ENCODE data around the gene HECTD4.
"Not testable (repeated sequence)": the region's sequence is repeated elsewhere in the genome, so short reads cannot be mapped to it uniquely, and the experiment has no call there.

HECTD4 gene

GRCh38 chr12:112234303-112234702, 147.9 kb downstream of the HECTD4 start:
- Histone ChIP-seq H3K27me3 (ENCODE audit: control insufficient read depth, insufficient read depth, low read length) (no peaks in the 10 kb centered on the region), H3K36me3 (ENCODE audit: control insufficient read depth, insufficient read depth, low read length) (peaks cover 12% of the 10 kb centered on the region), H3K9ac (ENCODE audit: low read length) (no peak overlapping the region)

GRCh38 chr12:112233242-112233641, 149.0 kb downstream of the HECTD4 start:
- Histone ChIP-seq H3K9ac (ENCODE audit: low read length) (no peak overlapping the region), H3K4me3 (ENCODE audit: low read length) (no peak overlapping the region), H3K9me3 (ENCODE audit: control insufficient read depth, low read length) (no peaks in the 10 kb centered on the region), H3K4me1 (ENCODE audit: control insufficient read depth, insufficient read depth, low read length) (no peaks in the 10 kb centered on the region), H3K36me3 (ENCODE audit: control insufficient read depth, insufficient read depth, low read length) (peaks cover 9% of the 10 kb centered on the region), H3K27me3 (ENCODE audit: control insufficient read depth, insufficient read depth, low read length) (no peaks in the 10 kb centered on the region)

More at GRCh38 chr12:112234303-112234702, 147.9 kb downstream of the HECTD4 start:
- Histone ChIP-seq H3K4me3 (ENCODE audit: low read length) (no peak overlapping the region), H3K4me1 (ENCODE audit: control insufficient read depth, insufficient read depth, low read length) (no peaks in the 10 kb centered on the region), H3K9me3 (ENCODE audit: control insufficient read depth, low read length) (no peaks in the 10 kb centered on the region)

- H3K9me3 ChIP-seq (ENCODE audit: control insufficient read depth, low read length) = no peaks in the 10 kb centered on the region
- H3K36me3 ChIP-seq (ENCODE audit: control insufficient read depth, insufficient read depth, low read length) = peaks cover 5% of the 10 kb centered on the region
- H3K4me1 ChIP-seq (ENCODE audit: control insufficient read depth, insufficient read depth, low read length) = no peaks in the 10 kb centered on the region
- no peak overlapping the region for H3K9ac ChIP-seq (ENCODE audit: low read length)
- no peak overlapping the region for H3K4me3 ChIP-seq (ENCODE audit: low read length)
- H3K27me3 ChIP-seq (ENCODE audit: control insufficient read depth, insufficient read depth, low read length) = no peaks in the 10 kb centered on the region
Measured at GRCh38 chr12:112230136-112230535, 152.1 kb downstream of the HECTD4 start.

GRCh38 chr12:112226768-112227167, 155.5 kb downstream of the HECTD4 start:
- Histone ChIP-seq H3K9me3 (ENCODE audit: control insufficient read depth, low read length) (no peaks in the 10 kb centered on the region), H3K27me3 (ENCODE audit: control insufficient read depth, insufficient read depth, low read length) (no peaks in the 10 kb centered on the region), H3K4me3 (ENCODE audit: low read length) (no peak overlapping the region), H3K4me1 (ENCODE audit: control insufficient read depth, insufficient read depth, low read length) (no peaks in the 10 kb centered on the region), H3K36me3 (ENCODE audit: control insufficient read depth, insufficient read depth, low read length) (peaks cover 5% of the 10 kb centered on the region), H3K9ac (ENCODE audit: low read length) (no peak overlapping the region)

- H3K9me3 ChIP-seq (ENCODE audit: control insufficient read depth, low read length); H3K4me1 ChIP-seq (ENCODE audit: control insufficient read depth, insufficient read depth, low read length); H3K9ac ChIP-seq (ENCODE audit: low read length); H3K4me3 ChIP-seq (ENCODE audit: low read length); H3K36me3 ChIP-seq (ENCODE audit: control insufficient read depth, insufficient read depth, low read length); H3K27me3 ChIP-seq (ENCODE audit: control insufficient read depth, insufficient read depth, low read length): not testable (repeated sequence)
Measured at GRCh38 chr12:112220628-112221027, 161.6 kb downstream of the HECTD4 start.

- H3K9ac ChIP-seq (ENCODE audit: low read length) = no peak overlapping the region
- H3K4me3 ChIP-seq (ENCODE audit: low read length) = no peak overlapping the region
- H3K9me3 ChIP-seq (ENCODE audit: control insufficient read depth, low read length) = no peaks in the 10 kb centered on the region
- H3K27me3 ChIP-seq (ENCODE audit: control insufficient read depth, insufficient read depth, low read length) = no peaks in the 10 kb centered on the region
- H3K4me1 ChIP-seq (ENCODE audit: control insufficient read depth, insufficient read depth, low read length) = no peaks in the 10 kb centered on the region
- H3K36me3 ChIP-seq (ENCODE audit: control insufficient read depth, insufficient read depth, low read length) = peaks cover 7% of the 10 kb centered on the region
Measured at GRCh38 chr12:112219195-112219594, 163.0 kb downstream of the HECTD4 start.

- Histone ChIP-seq H3K36me3 (ENCODE audit: control insufficient read depth, insufficient read depth, low read length) (peaks cover 7% of the 10 kb centered on the region), H3K4me1 (ENCODE audit: control insufficient read depth, insufficient read depth, low read length) (no peaks in the 10 kb centered on the region), H3K9ac (ENCODE audit: low read length) (no peak overlapping the region), H3K27me3 (ENCODE audit: control insufficient read depth, insufficient read depth, low read length) (no peaks in the 10 kb centered on the region), H3K4me3 (ENCODE audit: low read length) (no peak overlapping the region), H3K9me3 (ENCODE audit: control insufficient read depth, low read length) (no peaks in the 10 kb centered on the region)
Measured at GRCh38 chr12:112218150-112218549, 164.1 kb downstream of the HECTD4 start.

GRCh38 chr12:112217647-112218046, 164.6 kb downstream of the HECTD4 start:
- no peaks in the 10 kb centered on the region for H3K27me3 ChIP-seq (ENCODE audit: control insufficient read depth, insufficient read depth, low read length)
- H3K4me1 ChIP-seq (ENCODE audit: control insufficient read depth, insufficient read depth, low read length) = no peaks in the 10 kb centered on the region
- peaks cover 7% of the 10 kb centered on the region for H3K36me3 ChIP-seq (ENCODE audit: control insufficient read depth, insufficient read depth, low read length)
- H3K4me3 ChIP-seq (ENCODE audit: low read length) = no peak overlapping the region
- no peak overlapping the region for H3K9ac ChIP-seq (ENCODE audit: low read length)
- no peaks in the 10 kb centered on the region for H3K9me3 ChIP-seq (ENCODE audit: control insufficient read depth, low read length)

GRCh38 chr12:112216223-112216622, 166.0 kb downstream of the HECTD4 start:
- Histone ChIP-seq H3K9me3 (ENCODE audit: control insufficient read depth, low read length) (no peaks in the 10 kb centered on the region), H3K36me3 (ENCODE audit: control insufficient read depth, insufficient read depth, low read length) (peaks cover 12% of the 10 kb centered on the region), H3K9ac (ENCODE audit: low read length) (no peak overlapping the region), H3K27me3 (ENCODE audit: control insufficient read depth, insufficient read depth, low read length) (no peaks in the 10 kb centered on the region), H3K4me3 (ENCODE audit: low read length) (no peak overlapping the region), H3K4me1 (ENCODE audit: control insufficient read depth, insufficient read depth, low read length) (no peaks in the 10 kb centered on the region)

GRCh38 chr12:112214064-112214463, 168.2 kb downstream of the HECTD4 start:
- Histone ChIP-seq H3K4me3 (ENCODE audit: low read length) (no peak overlapping the region), H3K27me3 (ENCODE audit: control insufficient read depth, insufficient read depth, low read length) (no peaks in the 10 kb centered on the region), H3K4me1 (ENCODE audit: control insufficient read depth, insufficient read depth, low read length) (no peaks in the 10 kb centered on the region), H3K36me3 (ENCODE audit: control insufficient read depth, insufficient read depth, low read length) (peaks cover 9% of the 10 kb centered on the region), H3K9me3 (ENCODE audit: control insufficient read depth, low read length) (no peaks in the 10 kb centered on the region), H3K9ac (ENCODE audit: low read length) (no peak overlapping the region)

- H3K4me1 ChIP-seq (ENCODE audit: control insufficient read depth, insufficient read depth, low read length) = no peaks in the 10 kb centered on the region
- no peak overlapping the region for H3K4me3 ChIP-seq (ENCODE audit: low read length)
- no peaks in the 10 kb centered on the region for H3K27me3 ChIP-seq (ENCODE audit: control insufficient read depth, insufficient read depth, low read length)
- H3K9ac ChIP-seq (ENCODE audit: low read length) = no peak overlapping the region
- no peaks in the 10 kb centered on the region for H3K9me3 ChIP-seq (ENCODE audit: control insufficient read depth, low read length)
- peaks cover 4% of the 10 kb centered on the region for H3K36me3 ChIP-seq (ENCODE audit: control insufficient read depth, insufficient read depth, low read length)
Measured at GRCh38 chr12:112208301-112208910, 173.8 kb downstream of the HECTD4 start.

- Histone ChIP-seq H3K36me3 (ENCODE audit: control insufficient read depth, insufficient read depth, low read length) (peaks cover 4% of the 10 kb centered on the region), H3K4me1 (ENCODE audit: control insufficient read depth, insufficient read depth, low read length) (no peaks in the 10 kb centered on the region), H3K9ac (ENCODE audit: low read length) (no peak overlapping the region), H3K9me3 (ENCODE audit: control insufficient read depth, low read length) (no peaks in the 10 kb centered on the region), H3K4me3 (ENCODE audit: low read length) (no peak overlapping the region), H3K27me3 (ENCODE audit: control insufficient read depth, insufficient read depth, low read length) (no peaks in the 10 kb centered on the region)
Measured at GRCh38 chr12:112207397-112207924, 174.8 kb downstream of the HECTD4 start.

GRCh38 chr12:112206944-112207343, 175.3 kb downstream of the HECTD4 start:
- Histone ChIP-seq H3K9ac (ENCODE audit: low read length) (no peak overlapping the region), H3K36me3 (ENCODE audit: control insufficient read depth, insufficient read depth, low read length) (peaks cover 4% of the 10 kb centered on the region), H3K4me3 (ENCODE audit: low read length) (no peak overlapping the region), H3K9me3 (ENCODE audit: control insufficient read depth, low read length) (no peaks in the 10 kb centered on the region), H3K27me3 (ENCODE audit: control insufficient read depth, insufficient read depth, low read length) (no peaks in the 10 kb centered on the region), H3K4me1 (ENCODE audit: control insufficient read depth, insufficient read depth, low read length) (no peaks in the 10 kb centered on the region)
